IMR-90 (cell line): ENCODE data around the gene IQSEC3. TPM values are rescaled to one million over a fixed set of nuclear protein-coding genes. Genes with fewer than 3 reads are reported as not detected.
"Not testable (repeated sequence)": the region's sequence is repeated elsewhere in the genome, so short reads cannot be mapped to it uniquely, and the experiment has no call there.

Source experiments
- ATAC-seq: fragments of 200-7000 bp; cut with Tn5 transposase; 2 replicates; pipeline ENCODE4 v1.9.1; 2020; ENCODE audit warnings: low read depth, mild to moderate bottlenecking, moderate library complexity
- BruUV-seq: library from RNA; stranded (reverse); fragments of 400-500 nt; replicated peaks from 2 replicates; lab custom pipeline; 2021; lab: Mats Ljungman, UMichigan
- CTCF ChIA-PET: fragments of 300-600 bp; formaldehyde crosslinking; extraction: SDS; loops from one replicate; lab custom pipeline; 2021; ENCODE audit warnings: antibody characterized with exemption; lab: Yijun Ruan, JAX
- POLR2A ChIA-PET: fragments of 300-600 bp; sonication (Branson Sonifier 250); formaldehyde crosslinking; loops from one replicate; lab custom pipeline; 2022; ENCODE audit warnings: antibody characterized with exemption; ENCODE audit not compliant: unreplicated experiment; lab: Charles Lee
- DNase-seq: peaks from one replicate; pipeline ENCODE4 v3.0.0; 2013
- H2AFZ ChIP-seq: replicated peaks from 2 replicates; pipeline ENCODE3; 2013; ENCODE audit warnings: low read length, mild to moderate bottlenecking; ENCODE audit not compliant: poor library complexity
- H2AK5ac ChIP-seq: 2 replicates; pipeline ENCODE4 v1.6.1; 2013; ENCODE audit warnings: low read depth, low read length, inconsistent platforms
- H2AK9ac ChIP-seq: replicated peaks from 2 replicates; pipeline ENCODE3; 2013; ENCODE audit warnings: mild to moderate bottlenecking, low read depth, low read length, moderate library complexity; ENCODE audit not compliant: poor library complexity
- H2BK120ac ChIP-seq: 2 replicates; pipeline ENCODE4 v1.6.1; 2013; ENCODE audit warnings: low read depth, low read length, inconsistent platforms
- H2BK15ac ChIP-seq: 3 replicates; pipeline ENCODE4 v1.6.1; 2013; ENCODE audit warnings: low read depth, low read length, inconsistent platforms
- H2BK20ac ChIP-seq: 2 replicates; pipeline ENCODE4 v1.6.1; 2013; ENCODE audit warnings: low read depth, mild to moderate bottlenecking, inconsistent platforms, low read length, moderate library complexity
- H2BK5ac ChIP-seq: 2 replicates; pipeline ENCODE4 v1.6.1; 2013; ENCODE audit warnings: mild to moderate bottlenecking, low read depth, low read length, inconsistent platforms; ENCODE audit not compliant: poor library complexity, severe bottlenecking
- H3K14ac ChIP-seq: replicated peaks from 2 replicates; pipeline ENCODE4 v1.6.1; 2013; ENCODE audit warnings: low read depth, low read length, inconsistent platforms
- H3K18ac ChIP-seq: 2 replicates; pipeline ENCODE4 v1.6.1; 2013; ENCODE audit warnings: low read depth, low read length, control low read depth
- H3K23ac ChIP-seq: 2 replicates; pipeline ENCODE4 v1.6.1; 2013; ENCODE audit warnings: low read depth, low read length, inconsistent platforms
- H3K27ac ChIP-seq: 2 replicates; pipeline ENCODE4 v1.5.1; 2013; ENCODE audit warnings: mild to moderate bottlenecking, control low read depth, low read length; ENCODE audit not compliant: insufficient read depth
- H3K27me3 ChIP-seq: 2 replicates; pipeline ENCODE4 v1.6.1; 2013; ENCODE audit warnings: low read length; ENCODE audit not compliant: control insufficient read depth, insufficient read depth
- H3K36me3 ChIP-seq: 2 replicates; pipeline ENCODE4 v1.6.1; 2013; ENCODE audit warnings: low read length, mixed read lengths; ENCODE audit not compliant: control insufficient read depth, insufficient read depth
- H3K4ac ChIP-seq: 2 replicates; pipeline ENCODE4 v1.6.1; 2013; ENCODE audit warnings: low read depth, low read length, inconsistent platforms
- H3K4me1 ChIP-seq: 2 replicates; pipeline ENCODE4 v1.6.1; 2013; ENCODE audit warnings: low read length, mixed read lengths; ENCODE audit not compliant: control insufficient read depth, insufficient read depth
- H3K4me2 ChIP-seq: 2 replicates; pipeline ENCODE4 v1.6.1; 2013; ENCODE audit warnings: low read depth, mild to moderate bottlenecking, control low read depth, low read length, moderate library complexity
- H3K4me3 ChIP-seq: 2 replicates; pipeline ENCODE4 v1.5.1; 2013; ENCODE audit warnings: low read depth, mild to moderate bottlenecking, control low read depth, low read length, moderate library complexity; ENCODE audit not compliant: insufficient read depth
- H3K56ac ChIP-seq: 2 replicates; pipeline ENCODE4 v1.6.1; 2013; ENCODE audit warnings: low read length, inconsistent platforms; ENCODE audit not compliant: insufficient read depth; ENCODE audit errors: extremely low read depth
- H3K79me1 ChIP-seq, 2 experiments: 2 replicates each; pipeline ENCODE4 v1.6.1; 2013; ENCODE audit warnings: low read length in 2 of 2, inconsistent platforms in 1 of 2, low read depth in 1 of 2
- H3K9ac ChIP-seq: 2 replicates; pipeline ENCODE4 v1.6.1; 2013; ENCODE audit warnings: low read depth, low read length, control low read depth
- H3K9me1 ChIP-seq: 2 replicates; pipeline ENCODE4 v1.6.1; 2013; ENCODE audit warnings: low read length, inconsistent platforms; ENCODE audit not compliant: insufficient read depth
- H3K9me3 ChIP-seq: 2 replicates; pipeline ENCODE4 v1.6.1; 2013; ENCODE audit warnings: low read length; ENCODE audit not compliant: control insufficient read depth, insufficient read depth
- H4K20me1 ChIP-seq: 2 replicates; pipeline ENCODE4 v1.6.1; 2013; ENCODE audit warnings: low read length, inconsistent platforms; ENCODE audit not compliant: insufficient read depth
- H4K5ac ChIP-seq: 2 replicates; pipeline ENCODE4 v1.6.1; 2013; ENCODE audit warnings: mild to moderate bottlenecking, low read depth, low read length, control low read depth
- H4K8ac ChIP-seq, 2 experiments: 2 replicates each; pipeline ENCODE4 v1.6.1; 2013; ENCODE audit warnings: low read depth in 2 of 2, low read length in 2 of 2, control low read depth in 1 of 2, inconsistent platforms in 1 of 2
- H4K91ac ChIP-seq: 2 replicates; pipeline ENCODE4 v1.6.1; 2013; ENCODE audit warnings: low read depth, low read length, inconsistent platforms; ENCODE audit not compliant: insufficient read depth
- WGBS, 2 experiments: methylation state at CpG; one replicate each; pipeline versions ENCODE4 v1.1.5 to v1.1.7; 2013; ENCODE audit warnings: missing lambda C conversion rate in 2 of 2; ENCODE audit not compliant: insufficient read length in 1 of 2; ENCODE audit errors: extremely low coverage in 2 of 2; 5-methylcytosine and 5-hydroxymethylcytosine counted together
- dilution Hi-C: fragments of 300-500 bp; cut with HindIII; formaldehyde crosslinking; loops from one replicate; pipeline ENCODE4 v1.14.3; 2018; ENCODE audit warnings: low sequenced_read_pairs; ENCODE audit not compliant: unreplicated experiment
- in situ Hi-C: fragments of 300-500 bp; cut with MboI; formaldehyde crosslinking; loops from 3 replicates; pipeline ENCODE4 v1.14.3; 2019; ENCODE audit warnings: low sequenced_read_pairs, inconsistent platforms, mixed read lengths
- intact Hi-C: fragments of 100-400 bp; cut with micrococcal nuclease; formaldehyde crosslinking; loops from 2 replicates; pipeline ENCODE4 v1.10.0; 2022
- polyA plus RNA-seq, 3 experiments: library from polyadenylated mRNA; depleted of rRNA; stranded (reverse); fragments of >200 nt; gene quantifications; 2 replicates each; pipeline ENCODE4 v1.2.3, GENCODE V29; 2012; ENCODE audit warnings: low replicate concordance in 1 of 3
- total RNA-seq: library from RNA; depleted of rRNA; stranded (reverse); fragments of >200 nt; gene quantifications from 2 replicates; pipeline ENCODE4 v1.2.3, GENCODE V29; 2012

The IQSEC3 gene
- total and polyA plus RNA-seq, 2 of the 4 experiments (the other 2 are of a cell fraction) = 0.10 TPM; not detected in 1

GRCh38 chr12:133616-134232, 67.2 kb downstream of the IQSEC3 start:
- H4K8ac ChIP-seq, H2AK9ac ChIP-seq, BruUV-seq, POLR2A ChIA-PET, H2BK5ac ChIP-seq, CTCF ChIA-PET, H3K4me2 ChIP-seq, H3K9me1 ChIP-seq, H2BK120ac ChIP-seq, H3K79me1 ChIP-seq, H3K9me3 ChIP-seq, dilution Hi-C loops, H2AFZ ChIP-seq, intact Hi-C loops, H2BK15ac ChIP-seq, H2AK5ac ChIP-seq, H2BK20ac ChIP-seq, H3K4ac ChIP-seq, H3K4me3 ChIP-seq, H4K5ac ChIP-seq, ATAC-seq, H3K36me3 ChIP-seq, H4K91ac ChIP-seq, H3K9ac ChIP-seq, H3K4me1 ChIP-seq, H3K27ac ChIP-seq, H3K23ac ChIP-seq, H4K20me1 ChIP-seq, H3K56ac ChIP-seq, DNase-seq, in situ Hi-C loops, H3K14ac ChIP-seq, H3K18ac ChIP-seq: not testable (repeated sequence)
- H3K27me3 ChIP-seq = peaks cover 57% of the 10 kb centered on the region
- WGBS, 2 experiments = 83% methylated on average over 2 of the region's 7 CpGs; no CpG with 5 or more reads in 1 of the 2 experiments
